AG20443 (cell line): ENCODE results near the gene RUNX1.
A peak's percentile ranks its signal among the peaks of the same experiment; 100 is the strongest.

Experiments used
- DNase-seq: peaks from one replicate; pipeline ENCODE4 v3.0.0; 2012; ENCODE audit warnings: low spot score, mixed read lengths

The RUNX1 gene

DNA sequence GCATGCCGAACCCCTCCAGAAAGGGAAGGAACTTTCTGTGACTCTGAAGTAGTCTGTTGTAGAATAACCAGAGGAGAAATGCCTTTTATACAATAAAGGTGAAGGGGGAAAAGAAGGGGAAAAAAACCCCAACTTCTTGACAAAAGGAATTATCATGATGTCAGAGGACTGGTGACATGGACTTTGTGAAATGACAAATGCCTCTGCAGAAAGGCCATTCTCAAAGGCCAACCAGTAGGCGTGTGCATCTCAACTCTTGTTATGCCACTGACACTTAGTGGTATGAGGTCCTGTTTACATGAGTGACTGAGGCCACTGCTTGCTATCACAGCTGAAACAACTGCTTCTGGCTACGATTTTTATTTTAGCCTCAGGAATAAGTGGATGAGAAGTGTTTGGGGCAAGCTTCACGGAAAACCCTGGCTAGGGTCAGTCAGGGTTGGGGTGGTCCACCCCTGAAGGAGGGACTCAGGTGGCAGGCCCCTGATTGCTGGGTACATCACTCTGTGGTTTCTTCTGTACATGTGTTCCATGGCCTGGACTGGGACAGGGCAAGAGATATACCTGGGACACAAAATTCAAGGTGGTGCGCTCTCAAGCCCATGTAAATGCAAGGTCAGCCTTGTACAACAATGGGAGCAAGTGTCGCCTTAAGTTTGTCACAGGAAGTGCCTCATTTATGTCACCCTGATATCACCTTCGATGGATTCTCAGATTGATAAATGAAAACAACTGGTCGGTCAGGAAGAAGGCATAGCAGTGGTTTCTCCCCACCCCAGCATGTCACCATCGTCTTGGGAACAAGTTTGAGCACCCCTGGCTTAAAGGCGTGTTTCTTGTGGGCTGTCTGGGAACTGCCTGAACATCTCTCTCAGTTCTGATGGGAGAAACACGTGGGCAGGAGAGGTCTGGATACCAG lies 12.4 kb downstream of the RUNX1 start:
- DNase-seq = no peak

DNA sequence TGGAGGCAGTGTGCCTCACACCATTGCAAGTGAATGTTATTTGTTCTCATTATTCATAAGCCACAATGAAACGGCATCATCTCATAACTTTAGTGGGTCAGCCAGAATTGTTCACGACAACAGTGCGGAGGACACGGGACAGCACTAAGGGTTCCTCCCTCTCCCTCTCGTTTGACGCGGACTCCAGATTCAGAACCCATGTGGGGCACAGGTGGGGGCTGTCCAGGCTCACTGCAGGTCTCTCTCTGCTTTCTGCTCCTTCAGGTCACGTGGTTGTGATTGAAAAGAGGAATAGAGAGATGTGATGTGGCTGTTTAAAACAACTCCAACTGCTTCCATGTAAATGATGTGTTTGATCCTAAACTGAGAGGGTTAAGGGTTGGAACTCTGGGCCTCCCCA lies 13.5 kb downstream of the RUNX1 start:
- no peak for DNase-seq

DNA sequence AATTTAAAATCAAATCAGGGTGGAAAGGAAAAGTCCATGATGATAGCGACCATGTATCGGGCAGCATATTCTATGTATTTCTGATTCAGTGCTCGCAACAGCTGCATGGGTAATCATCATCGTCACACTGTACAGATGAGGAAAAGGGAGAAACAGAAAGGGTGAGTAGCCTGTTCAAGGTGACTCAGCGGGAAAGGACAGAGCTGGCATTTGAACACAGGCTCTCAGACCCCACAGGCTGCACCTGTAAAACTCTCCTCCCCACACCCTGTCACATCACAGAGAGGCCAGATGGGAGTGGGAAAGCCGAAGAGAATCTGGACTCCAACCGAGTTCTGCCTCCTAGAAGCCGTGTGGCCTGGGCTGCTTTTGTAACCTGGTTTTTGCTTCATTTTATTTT lies 14.0 kb downstream of the RUNX1 start:
- no peak for DNase-seq

DNA sequence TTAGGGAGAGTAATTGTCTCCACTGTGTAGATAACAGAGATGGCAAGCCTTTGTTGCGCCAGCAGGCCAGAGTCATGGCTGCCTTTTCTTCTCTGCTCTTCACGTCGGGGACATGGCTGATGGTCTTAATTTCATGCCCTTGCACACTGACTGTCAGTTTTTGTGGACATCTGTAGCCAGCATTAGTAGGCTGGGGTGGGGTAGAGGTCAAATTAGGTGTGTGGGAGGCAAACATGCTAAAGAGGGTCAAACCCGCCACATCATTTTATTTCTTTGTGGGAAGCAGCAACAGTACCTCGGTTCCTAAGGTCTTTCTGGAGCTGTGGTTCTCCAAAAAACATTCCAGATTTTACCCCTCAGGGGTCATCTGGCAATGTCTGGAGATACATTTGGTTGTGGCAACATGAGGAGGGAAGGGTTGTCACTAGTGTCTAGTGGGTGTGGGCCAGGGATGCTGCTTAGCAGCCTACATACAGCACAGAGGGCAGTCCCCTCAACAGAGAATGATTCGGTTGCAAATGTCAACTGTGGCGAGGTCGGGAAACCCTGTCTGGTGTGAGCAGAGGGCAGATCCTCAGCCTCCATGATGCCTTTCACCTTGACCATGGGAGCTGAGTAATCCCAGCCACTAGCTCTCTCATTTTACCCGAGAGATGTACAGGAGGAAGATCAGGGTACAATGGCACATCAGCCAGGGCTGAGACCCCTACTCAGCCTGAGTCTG lies 14.7 kb downstream of the RUNX1 start:
- DNase-seq = no peak

DNA sequence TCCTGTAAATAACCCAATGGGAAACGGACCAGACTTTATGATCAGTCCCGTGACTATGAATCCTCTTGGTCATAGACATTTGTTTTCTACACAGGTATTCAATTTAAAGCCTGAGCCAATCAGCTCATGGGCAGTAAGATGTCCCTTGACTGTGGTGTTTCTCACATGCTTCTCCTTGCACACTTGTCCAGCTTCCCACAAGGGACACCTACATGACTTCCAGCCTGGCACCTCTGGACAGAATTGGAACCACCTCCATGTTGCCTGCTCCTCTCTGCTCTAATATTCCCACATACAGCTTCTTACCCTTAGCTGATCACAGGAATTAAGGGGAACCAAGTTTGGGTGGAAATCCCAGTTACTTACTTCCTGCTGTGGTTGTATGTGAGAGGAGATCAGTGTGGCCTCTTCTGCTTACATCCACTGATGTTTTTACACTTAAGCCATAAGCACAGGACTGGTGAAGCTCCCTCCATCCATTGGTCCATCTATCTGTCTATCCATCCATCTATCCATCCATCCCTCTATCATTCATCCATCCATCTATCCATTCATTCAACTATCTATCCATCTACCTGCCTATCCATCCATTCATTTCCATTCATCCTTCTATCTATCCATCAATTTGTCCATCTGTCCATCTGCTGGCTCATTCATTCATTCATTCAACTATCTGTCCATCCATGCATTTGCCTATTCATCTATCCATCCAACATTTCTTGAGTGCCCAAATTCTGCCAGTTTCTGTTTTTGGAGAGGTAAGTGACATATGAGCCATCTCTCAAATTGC lies 16.4 kb downstream of the RUNX1 start:
- DNase-seq = no peak

DNA sequence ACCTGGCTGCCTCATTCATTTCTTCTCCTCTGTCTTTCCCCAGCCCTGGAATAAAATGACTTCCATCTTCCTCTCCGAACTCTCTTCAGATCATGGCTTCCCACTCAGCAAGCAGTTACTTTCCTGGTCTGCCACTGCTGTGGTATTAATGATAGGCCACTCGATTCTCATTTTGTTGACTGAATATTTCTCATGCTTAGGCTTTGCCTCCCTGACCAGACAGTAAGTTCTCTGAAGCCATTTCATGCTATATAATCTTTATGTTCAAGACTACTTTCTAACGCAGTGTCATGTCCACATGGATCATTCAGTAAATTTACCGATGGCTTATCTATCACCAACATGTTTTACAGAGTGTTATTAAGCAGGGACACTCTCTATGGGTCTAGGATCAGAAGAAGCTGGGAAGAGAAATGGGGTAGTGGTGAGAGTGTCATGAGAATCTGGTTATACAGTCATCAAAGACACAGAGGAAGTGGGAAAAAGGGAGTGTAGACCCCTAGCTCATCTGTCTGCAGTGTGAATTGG lies 20.6 kb downstream of the RUNX1 start:
- DNase-seq = no peak

DNA sequence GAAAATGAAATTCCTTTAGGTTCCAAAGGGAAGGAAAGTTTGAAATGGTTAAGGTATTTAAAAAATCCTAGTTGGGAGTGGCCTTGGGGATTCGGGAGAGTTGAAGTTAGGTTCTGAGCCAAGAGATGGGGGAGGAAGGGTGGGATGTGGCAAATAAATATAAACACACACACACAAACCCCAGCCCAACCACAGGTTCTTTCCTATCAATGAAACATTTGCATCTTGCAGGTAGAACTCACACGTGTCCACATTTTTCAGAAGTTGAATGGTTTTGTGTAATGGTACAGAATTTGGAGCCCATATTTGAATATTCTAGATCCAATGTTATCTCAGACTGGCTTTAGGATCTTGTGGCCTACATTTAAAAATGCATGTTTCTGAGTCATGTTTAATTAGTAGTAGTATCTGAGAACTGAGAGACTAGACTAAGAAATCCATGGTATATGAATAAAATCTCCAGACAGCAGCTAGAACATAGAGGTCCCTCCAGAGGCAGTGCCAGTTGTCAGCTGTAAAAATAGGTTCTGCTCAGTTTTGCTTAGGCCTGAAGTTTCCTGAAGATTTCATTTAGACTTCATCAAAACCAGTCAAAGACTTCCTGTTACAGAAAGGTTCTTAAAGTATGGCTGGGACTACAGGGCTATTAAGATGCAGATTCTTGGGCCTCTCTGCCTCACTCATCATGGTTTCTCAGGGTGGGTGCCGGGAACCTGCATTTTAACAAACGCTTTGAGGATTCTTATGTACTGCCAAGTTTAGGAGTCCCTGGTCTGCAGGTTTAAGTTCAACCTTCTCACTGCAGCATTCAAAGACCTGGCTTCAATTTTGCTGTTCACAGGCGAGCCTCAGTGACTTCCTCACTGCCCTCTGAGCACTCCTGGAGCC lies 21.3 kb downstream of the RUNX1 start:
- DNase-seq = no peak

DNA sequence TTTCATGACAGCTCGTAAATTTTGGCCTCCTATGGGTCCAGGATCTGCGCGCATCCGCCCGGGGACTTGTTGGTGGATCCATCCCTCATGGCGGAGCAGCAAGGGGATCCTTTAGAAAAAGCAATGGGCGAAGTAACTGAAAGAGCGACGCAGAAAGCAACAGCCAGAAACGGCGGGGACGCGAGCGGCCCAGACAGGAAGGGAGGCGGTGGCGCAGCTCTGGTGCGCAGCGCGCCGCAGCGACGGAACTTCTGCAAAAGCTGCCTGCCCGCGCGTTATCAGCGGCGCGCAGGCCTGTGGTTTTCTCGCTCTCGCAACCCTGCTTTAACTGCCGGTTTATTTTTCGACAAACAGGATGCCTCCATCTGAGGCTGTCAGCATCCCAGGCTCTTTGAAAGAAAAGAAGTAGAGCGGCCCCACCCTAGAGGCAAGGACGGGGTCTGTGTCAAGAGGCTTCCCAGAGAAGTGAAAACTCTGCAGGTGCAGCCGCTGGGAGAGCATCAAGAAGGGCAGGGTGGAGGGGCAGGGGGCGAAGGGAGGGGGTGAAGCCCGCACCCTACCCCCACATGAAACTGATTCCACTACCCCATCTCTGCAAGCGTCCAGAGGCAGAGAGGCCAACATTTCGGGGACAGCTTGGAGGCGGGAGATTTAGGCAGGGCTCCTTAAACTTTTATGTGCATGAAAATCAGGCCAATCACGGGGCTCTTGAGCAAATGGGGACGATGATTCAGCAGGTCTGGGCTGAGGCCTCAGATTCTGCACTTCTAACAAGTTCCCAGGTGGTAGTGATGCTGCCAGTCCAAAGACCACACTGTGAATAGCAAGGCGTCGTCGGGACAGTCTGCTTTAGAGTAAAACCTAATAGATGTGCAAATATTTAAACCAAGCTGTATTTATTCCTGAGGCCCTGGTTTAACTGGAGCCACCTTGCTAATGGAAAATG lies 22.2 kb downstream of the RUNX1 start:
- DNase-seq = peak; percentile 33

DNA sequence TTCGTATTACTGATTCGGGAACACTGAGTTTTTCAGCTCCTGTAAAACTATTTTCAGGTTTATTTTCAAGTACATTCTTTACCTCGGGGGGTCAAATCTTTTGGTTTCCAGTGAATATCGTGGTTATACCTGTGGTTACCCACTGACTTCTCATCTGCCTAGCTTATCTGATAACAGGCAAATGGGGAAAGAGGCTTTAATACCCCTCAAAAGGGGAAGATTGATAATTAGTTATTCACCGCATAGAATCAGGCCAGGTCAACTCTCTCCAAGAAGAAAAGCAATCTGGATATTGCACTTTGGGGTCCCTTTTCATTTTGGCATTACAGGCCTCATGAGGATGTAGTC lies 23.0 kb downstream of the RUNX1 start:
- DNase-seq = no peak

DNA sequence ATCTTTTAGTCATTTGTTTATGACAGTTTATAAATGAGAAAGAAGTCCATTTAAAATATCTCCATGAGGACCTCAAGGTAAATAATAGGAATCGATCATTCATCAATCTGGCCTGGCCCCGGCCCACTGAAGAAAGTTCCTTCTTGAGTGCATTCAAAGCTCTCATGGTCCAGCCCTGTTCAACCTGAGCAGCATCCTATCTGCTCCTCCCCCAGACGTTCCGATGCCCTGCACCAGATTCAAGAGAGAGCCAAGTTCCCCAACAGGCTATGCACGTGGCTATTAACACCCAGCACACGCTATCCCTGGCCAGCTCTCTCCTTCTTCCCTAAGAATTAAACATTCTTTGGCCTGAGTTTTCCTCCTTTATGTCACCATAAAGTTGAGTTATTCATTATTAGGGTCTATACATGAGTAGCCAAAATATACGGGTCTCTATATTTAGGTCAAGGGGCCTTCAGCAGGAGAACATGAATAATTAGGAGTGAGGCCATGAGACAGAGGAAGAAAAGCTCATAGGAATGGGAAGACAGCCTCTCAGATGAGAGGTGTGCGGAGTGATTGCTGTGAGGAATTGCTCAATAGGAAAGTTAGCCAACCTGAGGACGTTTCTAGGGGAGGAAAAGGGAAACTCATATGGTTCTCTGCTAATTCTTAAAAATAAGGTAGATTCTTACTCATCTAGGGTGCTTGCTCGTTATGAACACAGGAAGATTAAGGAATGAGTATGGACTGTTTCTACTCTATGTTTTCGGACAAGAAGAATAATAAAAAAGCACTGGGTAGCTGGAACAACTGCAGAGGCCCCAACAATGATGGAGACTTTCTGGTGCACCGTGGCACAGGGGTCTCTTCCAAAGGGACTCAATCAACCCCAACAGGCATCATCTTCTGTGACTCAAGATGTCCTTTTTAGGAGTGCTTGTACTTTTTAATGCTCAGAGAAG lies 23.6 kb downstream of the RUNX1 start:
- no peak for DNase-seq

DNA sequence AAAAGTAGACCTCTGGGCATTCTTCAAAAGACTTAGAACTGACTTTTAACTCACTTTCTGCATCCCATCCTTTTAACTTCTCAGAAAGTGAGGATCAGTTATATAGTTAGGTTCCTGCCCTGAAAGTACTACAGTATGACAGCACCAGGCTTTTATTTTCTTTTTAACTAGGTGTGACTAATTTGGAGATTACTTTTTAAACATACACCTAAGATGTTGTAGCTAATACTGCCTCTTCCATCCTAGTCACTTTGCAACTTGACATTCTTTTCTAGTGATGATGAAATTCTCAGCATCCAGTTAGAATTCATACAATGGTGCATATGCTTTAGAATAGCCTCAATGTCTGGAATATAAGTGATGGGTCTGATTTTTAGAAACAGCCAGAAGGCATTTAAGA lies 24.6 kb downstream of the RUNX1 start:
- no peak for DNase-seq

DNA sequence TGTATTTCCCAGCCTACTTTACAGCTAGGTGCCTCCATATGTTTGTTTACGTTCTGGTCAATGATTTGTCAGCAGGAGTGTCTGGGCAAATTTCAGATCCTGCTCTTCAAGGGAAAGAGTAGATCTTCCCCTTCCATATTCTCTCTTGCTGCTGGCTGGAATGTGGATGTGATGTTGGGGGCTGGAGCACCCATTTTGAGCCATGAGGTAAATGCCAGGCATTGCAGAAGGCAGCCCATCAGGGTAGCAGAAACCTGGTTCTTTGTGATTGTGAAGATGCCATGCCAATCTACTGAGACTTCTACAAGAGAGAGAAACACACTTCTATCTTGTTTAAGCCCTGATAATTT lies 25.1 kb downstream of the RUNX1 start:
- no peak for DNase-seq

DNA sequence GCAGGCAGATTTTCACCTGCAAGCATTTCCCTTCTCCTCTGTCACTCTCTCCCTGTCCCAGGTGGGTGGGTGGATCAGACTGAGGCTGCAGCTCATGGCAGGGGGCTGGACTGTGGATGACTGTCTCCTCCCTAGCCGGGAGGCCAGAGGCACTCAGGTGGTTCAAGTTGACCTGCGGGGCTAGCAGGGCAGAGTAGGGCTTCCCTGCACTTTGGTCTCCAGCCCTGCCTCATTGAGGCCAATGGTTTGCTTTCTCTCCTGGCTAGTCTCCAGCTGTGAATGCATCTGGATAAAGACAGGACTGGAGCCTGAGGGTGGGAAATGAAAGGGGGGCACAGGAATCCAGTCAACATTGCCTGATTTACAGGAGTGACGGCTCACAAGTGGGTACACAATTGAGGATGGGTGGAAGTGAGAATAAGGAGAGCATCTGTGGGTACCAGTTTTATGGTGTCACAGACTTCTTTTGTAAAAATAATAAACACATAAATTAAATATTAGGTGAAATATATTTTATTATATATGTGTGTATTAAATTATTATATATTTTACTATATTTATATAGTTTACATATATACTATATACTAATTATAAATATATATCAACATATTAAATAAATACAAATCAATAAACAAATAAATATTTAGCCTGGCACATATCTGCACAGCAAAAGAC lies 25.6 kb downstream of the RUNX1 start:
- DNase-seq = no peak

DNA sequence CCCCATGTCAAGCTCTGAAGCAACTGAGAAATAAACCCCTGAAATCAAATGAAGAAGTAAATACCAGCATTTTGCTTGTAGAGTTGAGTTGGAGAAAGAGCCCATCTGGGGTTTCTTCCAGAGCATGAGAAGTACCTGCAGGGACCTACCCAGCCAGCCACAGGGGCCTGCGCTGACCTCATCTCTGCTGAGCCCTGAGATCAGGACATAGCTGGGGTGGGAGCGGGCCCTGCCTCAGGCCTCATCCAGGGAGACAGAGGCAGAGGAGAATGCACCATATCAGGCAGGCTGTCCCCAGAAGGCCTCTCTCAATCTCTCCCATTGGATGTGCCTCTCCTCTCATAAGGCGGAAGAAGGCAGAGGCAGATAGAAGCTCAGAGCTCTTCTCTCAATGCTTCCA lies 27.6 kb downstream of the RUNX1 start:
- no peak for DNase-seq

DNA sequence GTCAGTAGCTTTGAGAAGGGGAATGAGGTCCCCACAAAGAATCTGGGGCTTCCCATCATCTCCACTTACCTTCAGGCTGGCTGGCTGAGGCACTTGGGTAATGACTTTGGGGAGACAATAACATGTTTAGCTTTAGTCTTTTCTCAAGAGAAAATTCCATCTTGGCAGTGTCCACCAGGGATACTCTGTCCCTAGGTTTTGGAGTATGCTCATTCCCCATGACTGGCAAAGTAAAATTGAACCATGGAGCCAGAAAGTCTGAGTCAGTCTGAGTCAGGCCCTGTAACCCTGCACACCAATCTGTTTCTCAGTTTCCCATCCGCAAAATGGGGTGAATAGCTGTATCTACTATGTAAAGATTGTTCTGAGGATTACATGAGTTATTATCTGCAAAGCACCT lies 28.2 kb downstream of the RUNX1 start:
- peak; percentile 48 for DNase-seq

DNA sequence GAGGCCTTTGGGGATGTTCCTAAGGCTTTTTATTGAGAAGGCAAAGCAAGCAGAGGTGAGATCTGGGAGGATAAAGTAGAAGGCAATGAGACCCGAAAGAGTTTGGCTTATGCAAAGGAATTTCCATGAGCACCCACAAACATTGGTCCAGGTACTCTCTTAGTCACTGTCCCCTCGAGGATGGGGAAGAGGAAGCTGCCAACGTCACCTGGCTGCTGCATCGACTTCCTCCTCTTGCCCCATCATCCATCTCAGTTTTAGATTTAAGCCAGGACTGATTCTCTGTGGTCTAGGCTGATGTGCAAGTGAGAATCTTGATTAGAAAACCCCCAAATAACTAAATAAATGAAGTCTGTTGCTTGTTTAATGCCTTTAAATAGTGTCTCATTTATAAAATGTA lies 28.7 kb downstream of the RUNX1 start:
- DNase-seq = no peak

DNA sequence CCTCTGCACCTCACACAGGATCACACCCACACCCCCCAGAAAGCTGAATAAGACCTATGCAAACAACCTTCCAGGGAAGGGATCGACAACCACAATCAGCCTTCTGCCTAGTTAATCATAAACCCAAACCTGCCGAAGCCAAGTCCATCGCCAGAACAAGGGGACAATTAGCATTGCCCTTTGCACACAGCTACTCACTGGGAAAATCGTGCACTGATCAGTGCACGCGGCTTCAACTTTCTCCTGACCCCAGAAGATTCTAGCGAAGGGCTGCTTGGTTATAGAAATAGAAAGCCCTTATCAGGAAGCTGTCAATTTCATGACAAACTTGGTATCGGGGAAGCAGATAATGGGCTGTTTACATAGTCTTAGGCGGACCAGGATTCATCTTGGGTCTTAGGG lies 29.5 kb downstream of the RUNX1 start:
- no peak for DNase-seq

DNA sequence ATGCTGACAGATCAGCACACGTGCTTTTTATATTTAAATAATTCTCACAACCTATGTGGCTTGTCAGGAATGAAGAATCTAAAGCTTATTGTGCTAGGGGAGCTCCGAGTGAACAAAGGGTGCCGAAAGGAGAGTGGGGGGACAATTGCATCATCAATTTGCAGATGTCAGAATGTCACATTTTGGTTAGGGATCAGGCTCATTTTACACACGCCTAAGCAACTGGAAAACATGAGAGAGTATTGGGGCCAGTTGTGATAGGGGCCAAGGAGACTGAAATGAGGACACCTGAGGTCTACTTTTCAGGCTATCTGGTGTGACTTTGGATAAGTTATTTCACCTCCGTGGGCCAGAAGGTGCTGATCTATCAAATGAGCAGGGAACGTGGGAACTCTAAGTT lies 31.8 kb downstream of the RUNX1 start:
- DNase-seq = no peak
